Kidney epithelial cell (primary cell): ENCODE results near the gene NIPBL. TPM values are rescaled to one million over a fixed set of nuclear protein-coding genes. Genes with fewer than 3 reads are reported as not detected.

Experiments used
- DNase-seq: peaks from one replicate; pipeline ENCODE4 v3.0.0-alpha.2; 2010; ENCODE audit warnings: low read depth
- H3K27me3 ChIP-seq: 2 replicates; pipeline ENCODE4 v1.6.0; 2011; ENCODE audit warnings: low read length; ENCODE audit not compliant: control insufficient read depth, insufficient read depth
- H3K36me3 ChIP-seq: 2 replicates; pipeline ENCODE4 v1.5.1; 2011; ENCODE audit warnings: low read length; ENCODE audit not compliant: control insufficient read depth, insufficient read depth
- H3K4me3 ChIP-seq: 2 replicates; pipeline ENCODE4 v1.5.1; 2011; ENCODE audit warnings: low read depth, mild to moderate bottlenecking, control low read depth, low read length
- CTCF ChIP-seq: IDR thresholded peaks from 2 replicates; pipeline ENCODE4 v1.5.1; 2011; ENCODE audit warnings: mild to moderate bottlenecking, moderate library complexity, low read length, control low read depth, inconsistent platforms; ENCODE audit not compliant: insufficient read depth, poor library complexity, severe bottlenecking
- total RNA-seq: library from RNA; depleted of rRNA; stranded (reverse); fragments of >200 nt; gene quantifications from 2 replicates; pipeline ENCODE4 v1.2.3, GENCODE V29; 2015

The NIPBL gene
- total RNA-seq, 1 donor from 2014 or later: 21.1 TPM

DNA sequence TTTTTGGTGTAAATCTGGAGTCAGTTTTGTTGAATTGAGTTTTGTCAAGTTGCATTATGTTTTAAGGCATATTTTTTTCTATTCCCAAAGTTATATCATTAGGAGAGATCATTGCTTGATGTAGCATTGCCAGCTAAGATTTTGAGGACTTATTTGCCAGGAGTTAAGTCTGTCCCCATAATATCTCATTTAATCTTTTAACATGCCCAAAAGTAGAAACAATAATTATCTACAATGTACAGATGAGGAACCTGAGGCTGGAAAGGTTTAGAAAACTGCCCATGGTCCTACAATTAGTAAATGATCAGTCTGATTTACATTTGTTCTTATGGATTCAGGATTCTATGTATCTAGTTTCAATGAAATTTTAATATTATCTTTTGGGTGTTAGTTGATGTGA, 4.7 kb downstream of the NIPBL start:
- Histone ChIP-seq H3K36me3 (no peaks in the 10 kb centered on the region), H3K4me3 (no peak overlapping the region), H3K27me3 (no peaks in the 10 kb centered on the region)
- DNase-seq: no peak
- no peak for TF ChIP-seq CTCF

DNA sequence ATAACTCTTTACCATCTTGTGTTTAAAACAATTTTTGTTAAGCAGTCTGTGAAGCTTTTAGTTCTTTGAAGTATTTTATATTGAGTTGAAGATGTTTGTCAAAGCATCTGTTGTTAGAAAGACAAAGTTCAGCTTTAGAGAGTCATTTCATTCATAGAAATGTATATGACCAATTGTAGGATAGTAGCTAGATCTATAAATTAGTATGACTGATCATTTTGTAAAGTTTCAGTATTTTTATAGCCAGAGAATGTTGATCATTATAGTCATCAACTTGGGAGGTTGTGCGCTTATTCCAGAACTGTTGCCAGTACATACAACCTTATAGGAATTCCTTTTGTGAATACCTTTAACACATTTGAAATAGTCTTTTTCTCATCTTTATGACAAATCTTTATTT, 5.2 kb downstream of the NIPBL start:
- Histone ChIP-seq H3K27me3 (no peaks in the 10 kb centered on the region), H3K36me3 (no peaks in the 10 kb centered on the region), H3K4me3 (no peak overlapping the region)
- no peak for DNase-seq
- TF ChIP-seq CTCF: no peak

DNA sequence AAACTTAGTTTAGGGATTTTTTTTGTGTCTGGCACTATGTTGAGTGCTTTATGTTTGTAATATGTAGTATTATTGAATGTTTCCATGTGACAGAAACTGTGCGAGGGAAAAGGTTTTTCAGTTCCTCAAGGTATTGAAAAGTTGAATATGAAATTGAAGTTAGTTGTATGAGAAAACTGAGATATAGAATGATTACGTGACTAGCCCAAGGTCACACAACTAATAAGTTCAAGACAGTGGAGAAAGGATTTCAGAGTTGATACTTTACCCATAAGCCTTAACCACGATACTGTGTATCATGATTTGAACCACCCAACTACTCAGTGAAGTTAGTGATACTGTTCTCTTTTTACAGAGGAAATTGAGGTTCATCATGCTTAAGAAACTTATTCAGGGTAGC, 5.7 kb downstream of the NIPBL start:
- DNase-seq: no peak
- Histone ChIP-seq H3K27me3 (no peaks in the 10 kb centered on the region), H3K36me3 (no peaks in the 10 kb centered on the region), H3K4me3 (no peak overlapping the region)
- no peak for TF ChIP-seq CTCF

GRCh38 chr5:36883894-36884462, 7.4 kb downstream of the NIPBL start:
- no peak for DNase-seq
- Histone ChIP-seq H3K27me3 (no peaks in the 10 kb centered on the region), H3K4me3 (no peak overlapping the region)

DNA sequence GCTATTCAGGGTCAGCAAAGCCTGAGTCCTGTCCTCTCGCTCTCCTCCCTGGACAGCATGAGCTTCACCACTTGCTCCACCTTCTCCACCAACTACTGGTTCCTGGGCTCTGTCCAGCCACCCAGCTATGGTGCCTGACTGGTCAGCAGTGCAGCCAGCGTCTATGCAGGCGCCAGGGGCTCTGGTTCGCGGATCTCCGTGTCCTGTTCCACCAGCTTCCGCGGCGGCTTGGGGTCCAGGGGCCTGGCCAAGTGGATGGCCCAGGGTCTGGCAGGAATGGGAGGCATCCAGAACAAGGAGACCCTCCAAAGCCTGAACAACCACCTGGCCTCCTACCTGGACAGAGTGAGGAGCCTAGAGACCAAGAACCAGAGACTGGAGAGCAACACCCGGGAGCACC, 8.6 kb downstream of the NIPBL start:
- DNase-seq: no peak
- no peak for TF ChIP-seq CTCF
- Histone ChIP-seq H3K36me3 (no peaks in the 10 kb centered on the region), H3K4me3 (no peak overlapping the region), H3K27me3 (no peaks in the 10 kb centered on the region)

More at GRCh38 chr5:36883894-36884462, 7.4 kb downstream of the NIPBL start:
- H3K36me3 ChIP-seq: no peaks in the 10 kb centered on the region
- no peak for TF ChIP-seq CTCF
